GM03348 (cell line): Measurements from ENCODE around the gene GTF2E1.

ENCODE experiments used
- DNase-seq: peaks from one replicate; pipeline ENCODE4 v3.0.0; 2012; ENCODE audit warnings: low spot score

GTF2E1 gene

GRCh38 chr3:120800625-120801024, 58.1 kb downstream of the GTF2E1 start:
- no peak for DNase-seq

- DNase-seq: no peak
Observed at GRCh38 chr3:120801484-120801883, 58.9 kb downstream of the GTF2E1 start.

DNA sequence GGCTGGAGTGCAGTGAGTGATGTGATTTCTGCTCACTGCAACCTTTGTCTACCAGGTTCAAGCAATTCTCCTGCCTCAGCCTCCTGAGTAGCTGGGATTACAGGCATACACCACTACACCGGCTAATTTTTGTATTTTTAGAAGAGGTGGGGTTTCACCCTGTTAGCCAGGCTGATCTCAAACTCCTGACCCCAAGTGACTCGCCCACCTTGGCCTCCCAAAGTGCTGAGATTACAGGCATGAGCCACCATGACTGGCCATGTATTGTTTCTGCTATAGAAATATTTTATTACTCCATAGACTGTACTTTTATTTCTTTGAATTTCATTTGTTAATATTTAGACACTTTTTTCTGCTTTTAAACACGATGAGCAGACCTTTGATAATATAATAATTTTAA, 60.4 kb downstream of the GTF2E1 start:
- DNase-seq: no peak

- DNase-seq: no peak
Observed at GRCh38 chr3:120816728-120817127, 74.2 kb downstream of the GTF2E1 start.

DNA sequence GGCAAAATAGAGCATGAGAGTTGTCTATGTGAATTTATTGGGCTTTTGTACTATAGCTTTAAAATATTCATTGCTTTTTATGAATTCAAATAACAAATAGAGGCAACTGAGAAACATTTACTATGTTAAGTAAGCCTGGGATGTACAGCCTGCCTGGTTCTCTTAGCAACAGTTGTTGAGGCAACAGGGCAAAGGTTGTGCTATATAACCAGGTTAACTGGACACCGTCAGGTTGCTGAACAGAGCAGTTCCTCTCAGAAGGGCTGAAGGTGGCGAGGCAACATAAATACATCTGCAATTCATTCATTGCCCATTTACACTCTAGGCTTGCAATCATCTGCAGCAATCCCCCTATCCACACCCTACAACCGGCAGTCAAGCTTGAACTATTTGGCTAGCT, 78.2 kb downstream of the GTF2E1 start:
- no peak for DNase-seq

GRCh38 chr3:120821426-120821825, 78.9 kb downstream of the GTF2E1 start:
- no peak for DNase-seq

GRCh38 chr3:120823156-120823555, 80.6 kb downstream of the GTF2E1 start:
- DNase-seq: no peak

DNA sequence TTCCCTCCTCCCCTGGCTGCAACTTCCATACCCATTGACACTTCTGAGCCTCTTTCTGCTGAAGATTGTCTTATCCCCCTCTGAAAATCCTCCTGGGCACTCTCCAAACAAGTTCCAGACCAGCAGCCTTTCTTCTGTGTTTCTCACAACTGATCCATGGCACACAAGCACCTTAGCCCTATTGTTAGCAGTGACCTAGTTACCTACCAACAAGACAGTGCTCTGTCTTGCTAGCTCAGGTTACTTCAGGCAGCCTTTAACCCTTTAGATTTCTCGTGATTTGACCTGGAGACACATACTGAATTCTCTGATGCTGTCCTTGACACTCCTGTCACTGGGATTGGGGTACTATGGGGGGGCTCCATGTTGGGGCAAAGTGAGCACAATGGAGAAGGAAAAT, 82.1 kb downstream of the GTF2E1 start:
- no peak for DNase-seq

DNA sequence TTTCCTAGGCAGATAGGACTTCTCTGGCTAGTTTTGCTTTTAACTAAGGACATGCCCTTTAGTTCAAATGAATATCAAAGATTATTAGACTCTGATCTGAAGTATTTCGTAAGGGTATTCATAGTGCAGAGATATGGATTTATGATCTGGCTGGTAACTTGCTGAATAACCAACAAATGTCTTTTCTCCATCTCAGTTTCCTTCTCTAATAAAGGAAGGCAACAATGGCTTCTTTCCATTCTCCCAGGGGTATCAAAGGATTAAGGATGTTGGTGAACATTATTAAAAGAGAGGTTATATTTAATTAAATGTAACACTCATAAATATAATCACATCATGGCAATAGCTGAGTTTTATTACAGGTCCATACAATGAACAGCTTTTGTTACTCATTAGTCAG, 86.3 kb downstream of the GTF2E1 start:
- no peak for DNase-seq

DNA sequence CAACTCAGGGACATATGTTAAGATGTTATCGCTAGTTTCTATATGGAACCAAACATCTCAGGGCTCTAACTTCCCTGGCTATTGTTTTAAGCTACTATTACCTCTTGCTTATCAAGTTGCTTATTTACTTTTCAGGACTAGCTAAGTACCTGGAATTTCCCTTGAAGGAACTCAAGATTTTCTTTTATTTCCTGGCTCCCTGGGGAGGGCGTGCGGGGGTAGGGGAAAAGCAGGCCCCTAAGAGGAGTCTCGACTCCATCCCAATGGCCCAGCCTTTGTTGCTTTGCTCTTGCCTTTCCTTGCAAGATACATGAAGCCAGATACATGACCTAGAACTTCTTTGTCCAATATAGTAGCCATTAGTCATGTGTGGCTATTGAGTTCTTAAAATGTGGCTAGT, 88.5 kb downstream of the GTF2E1 start:
- no peak for DNase-seq
